GM12873 (cell line): ENCODE measurements around the gene UTS2R.

ENCODE experiments used
- TF ChIP-seq, protein P1 (sequence below): IDR thresholded peaks from 2 replicates; pipeline ENCODE4 v1.5.1; 2012; ENCODE audit warnings: low read depth, mild to moderate bottlenecking, moderate library complexity, low read length, control low read depth; ENCODE audit not compliant: insufficient read depth; ENCODE audit errors: missing control alignments

Gene UTS2R

DNA sequence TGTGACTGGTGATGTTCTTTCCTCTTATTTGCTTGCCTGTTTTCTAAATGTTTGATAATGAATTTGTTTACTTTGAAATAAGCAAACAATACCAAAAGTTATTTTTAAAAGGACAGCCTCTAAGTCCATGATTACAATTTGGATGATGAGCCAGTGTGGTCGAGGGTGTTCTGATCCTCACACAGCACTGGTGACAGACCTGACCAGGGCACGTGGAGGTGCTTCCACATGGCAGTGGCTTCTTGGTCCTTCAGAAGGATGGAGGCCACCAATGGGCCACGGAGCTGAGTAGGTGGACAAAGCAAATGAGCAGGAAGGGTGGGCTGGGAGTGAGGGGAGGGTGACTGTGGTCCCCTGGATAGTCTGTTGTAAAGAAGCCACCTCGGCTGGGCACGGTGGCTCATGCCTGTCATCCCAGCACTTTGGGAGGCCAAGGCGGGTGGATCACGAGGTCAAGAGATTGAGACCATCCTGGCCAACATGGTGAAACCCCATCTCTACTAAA is 16.7 kb upstream of the UTS2R start:
- TF ChIP-seq, protein P1, sequence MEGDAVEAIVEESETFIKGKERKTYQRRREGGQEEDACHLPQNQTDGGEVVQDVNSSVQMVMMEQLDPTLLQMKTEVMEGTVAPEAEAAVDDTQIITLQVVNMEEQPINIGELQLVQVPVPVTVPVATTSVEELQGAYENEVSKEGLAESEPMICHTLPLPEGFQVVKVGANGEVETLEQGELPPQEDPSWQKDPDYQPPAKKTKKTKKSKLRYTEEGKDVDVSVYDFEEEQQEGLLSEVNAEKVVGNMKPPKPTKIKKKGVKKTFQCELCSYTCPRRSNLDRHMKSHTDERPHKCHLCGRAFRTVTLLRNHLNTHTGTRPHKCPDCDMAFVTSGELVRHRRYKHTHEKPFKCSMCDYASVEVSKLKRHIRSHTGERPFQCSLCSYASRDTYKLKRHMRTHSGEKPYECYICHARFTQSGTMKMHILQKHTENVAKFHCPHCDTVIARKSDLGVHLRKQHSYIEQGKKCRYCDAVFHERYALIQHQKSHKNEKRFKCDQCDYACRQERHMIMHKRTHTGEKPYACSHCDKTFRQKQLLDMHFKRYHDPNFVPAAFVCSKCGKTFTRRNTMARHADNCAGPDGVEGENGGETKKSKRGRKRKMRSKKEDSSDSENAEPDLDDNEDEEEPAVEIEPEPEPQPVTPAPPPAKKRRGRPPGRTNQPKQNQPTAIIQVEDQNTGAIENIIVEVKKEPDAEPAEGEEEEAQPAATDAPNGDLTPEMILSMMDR, result no peak

DNA sequence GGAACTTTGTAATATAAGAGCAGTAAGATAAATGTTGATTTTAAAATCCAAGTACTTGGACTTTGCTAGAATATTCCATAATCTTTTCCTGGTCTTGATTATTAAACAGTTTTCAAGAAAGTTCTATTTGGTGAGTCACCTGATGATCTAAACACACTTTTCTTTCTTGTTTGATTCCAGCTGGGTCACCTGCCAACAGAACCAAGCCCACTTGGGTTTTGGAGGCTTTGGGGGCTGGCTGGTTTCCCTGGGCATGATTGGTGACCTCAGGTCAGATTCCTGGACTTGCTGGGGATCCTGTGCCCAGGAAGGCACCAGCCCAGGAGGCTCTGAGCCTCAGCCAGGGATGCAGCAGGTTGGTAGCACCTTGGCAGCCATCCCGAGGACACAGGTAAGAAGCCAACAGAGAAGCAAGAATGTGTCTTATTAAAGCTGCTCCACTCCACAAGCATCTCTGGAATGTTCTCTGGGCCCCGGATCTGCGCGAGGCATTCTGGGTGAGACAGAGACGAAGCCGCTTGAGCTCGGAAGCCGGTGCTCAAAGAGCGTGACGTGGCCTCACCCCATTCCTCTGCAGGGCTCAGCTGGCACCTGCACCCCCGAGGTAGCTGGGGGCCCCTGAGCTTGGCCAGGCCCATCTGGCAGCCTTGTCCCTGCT is 15.7 kb upstream of the UTS2R start:
- TF ChIP-seq, protein P1, result no peak

DNA sequence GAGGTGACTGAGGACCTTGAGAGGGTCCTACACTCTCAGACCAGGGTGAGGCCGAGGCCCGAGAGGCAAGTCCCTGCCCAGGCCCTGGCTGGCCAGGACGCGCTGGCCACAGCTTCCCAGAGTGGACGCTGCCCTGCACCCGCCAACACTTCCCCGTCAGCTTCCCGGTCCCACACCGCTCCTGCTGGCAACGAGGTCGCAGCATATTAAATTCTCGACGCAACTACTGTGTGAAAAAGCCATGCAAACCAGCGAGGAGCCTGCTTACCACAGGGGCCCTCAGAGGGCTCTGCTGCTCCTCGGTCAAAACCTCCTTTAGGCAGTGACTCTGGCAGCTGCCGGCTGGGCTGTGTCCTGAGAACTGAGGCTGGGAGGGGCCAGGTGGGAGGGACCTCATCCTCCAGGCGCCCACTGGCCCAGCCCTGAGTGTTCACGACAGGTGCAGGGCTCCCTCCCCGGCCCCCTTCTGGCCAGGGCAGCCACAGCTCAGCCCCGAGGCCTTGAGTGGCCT is 14.7 kb upstream of the UTS2R start:
- TF ChIP-seq, protein P1, result no peak

DNA sequence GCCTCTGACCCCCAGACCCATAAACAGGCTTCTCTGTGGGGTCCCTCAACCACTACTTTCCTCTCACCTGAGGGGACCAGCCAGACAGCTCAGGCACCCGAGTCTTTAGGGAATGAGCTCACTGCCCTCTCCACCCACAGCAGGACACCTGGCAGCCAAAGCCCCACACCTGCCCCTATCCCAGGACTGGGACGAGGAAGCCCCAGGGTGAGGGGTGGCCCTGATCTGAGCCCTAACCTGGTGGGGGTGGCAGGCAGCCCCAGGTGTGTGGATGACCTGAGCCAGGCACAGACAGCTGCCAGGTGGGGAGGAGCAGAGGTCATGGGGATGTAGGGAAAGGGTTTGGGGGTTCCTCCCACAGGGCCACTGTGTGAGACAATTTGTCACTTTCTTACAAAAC is 14.2 kb upstream of the UTS2R start:
- TF ChIP-seq, protein P1, result no peak

DNA sequence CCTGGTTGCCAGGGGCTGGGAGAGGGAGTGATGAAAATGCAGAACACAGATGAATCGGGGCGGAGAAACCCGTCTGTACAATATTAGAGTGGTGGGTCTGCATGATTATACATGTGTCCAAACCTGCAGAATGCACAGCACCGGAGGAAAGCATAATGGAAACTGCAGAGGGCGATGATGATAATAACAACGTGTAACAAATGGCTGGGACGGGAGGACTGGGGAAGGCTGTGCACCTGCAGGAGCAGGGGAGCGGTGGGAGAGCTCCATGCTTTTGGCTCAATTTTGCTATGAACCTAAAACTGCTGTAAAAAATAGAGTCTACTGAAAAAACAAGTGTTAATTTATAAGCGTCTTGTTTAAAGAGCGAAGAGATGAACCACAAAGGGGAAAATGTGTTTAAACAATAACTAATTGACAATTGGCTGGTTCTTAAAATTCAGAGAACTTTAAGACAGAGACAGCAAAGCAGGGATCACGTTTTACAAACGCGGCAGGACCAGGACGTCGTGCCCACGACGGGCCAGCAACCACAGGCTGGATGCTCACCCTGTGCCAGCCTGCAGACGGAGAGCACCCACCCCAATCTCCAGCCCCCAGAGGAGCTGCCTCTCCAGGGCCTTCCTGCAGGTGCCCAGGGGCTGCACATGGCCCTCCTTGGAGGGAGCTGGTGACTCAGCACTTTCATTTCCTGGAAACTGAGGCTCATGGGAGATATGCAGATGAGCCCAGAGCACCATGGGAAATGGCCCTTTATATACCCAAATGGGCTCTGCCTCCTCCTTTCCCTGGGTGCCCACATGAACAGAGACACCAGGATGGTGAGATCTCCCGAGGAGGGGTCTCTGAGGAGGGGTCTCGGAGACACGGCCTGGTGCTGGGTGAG is 12.9 kb upstream of the UTS2R start, which contains the start of gene TEX19:
TEX19 (plus strand) TSS at position 783 of the 886 bp plus-strand sequence. CDS start 2,904 bp downstream, outside the sequence.
- TF ChIP-seq, protein P1, result no peak

DNA sequence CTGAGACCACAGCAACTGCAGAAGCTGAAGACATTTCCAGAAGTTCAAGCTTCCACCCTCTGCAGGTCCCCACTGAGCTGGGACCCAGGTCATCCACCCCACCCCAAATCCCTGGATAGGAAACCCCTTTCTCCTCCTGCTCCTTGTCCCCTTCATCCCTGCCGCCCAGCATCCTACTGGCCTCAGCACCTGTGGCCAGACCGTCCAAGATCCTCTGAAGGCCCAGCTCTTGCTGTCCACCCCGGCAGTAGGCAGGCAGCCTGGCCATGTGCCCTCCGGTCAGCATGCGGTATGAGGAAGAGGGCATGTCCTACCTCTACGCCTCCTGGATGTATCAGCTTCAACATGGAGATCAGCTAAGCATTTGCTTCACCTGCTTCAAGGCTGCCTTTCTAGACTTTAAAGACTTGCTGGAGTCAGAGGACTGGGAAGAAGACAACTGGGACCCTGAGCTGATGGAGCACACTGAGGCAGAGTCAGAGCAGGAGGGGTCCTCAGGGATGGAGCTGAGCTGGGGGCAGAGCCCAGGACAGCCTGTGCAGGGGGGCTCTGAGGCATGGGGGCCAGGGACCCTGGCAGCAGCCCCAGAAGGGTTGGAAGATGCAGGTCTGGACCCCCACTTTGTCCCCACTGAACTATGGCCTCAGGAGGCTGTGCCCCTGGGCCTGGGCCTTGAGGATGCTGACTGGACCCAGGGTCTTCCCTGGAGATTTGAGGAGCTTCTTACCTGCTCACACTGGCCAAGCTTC is 9.5 kb upstream of the UTS2R start:
- TF ChIP-seq, protein P1, result no peak
